Activated naive CD8-positive, alpha-beta T cell treated with anti-CD3 and anti-CD28 coated beads for 36 hours (primary cell): Measurements from ENCODE around the gene ACBD4. TPM values are rescaled to one million over a fixed set of nuclear protein-coding genes. Genes with fewer than 3 reads are reported as not detected.
"Not testable (repeated sequence)": the region's sequence is repeated elsewhere in the genome, so short reads cannot be mapped to it uniquely, and the experiment has no call there.

Experiments
- DNase-seq: peaks from one replicate; pipeline ENCODE4 v3.0.0; 2021
- H3K27ac Mint-ChIP-seq: one replicate; pipeline ENCODE4 v1.8.0; 2022; ENCODE audit warnings: mild to moderate bottlenecking, moderate library complexity, mixed read lengths
- H3K27me3 Mint-ChIP-seq: one replicate; pipeline ENCODE4 v1.8.0; 2022; ENCODE audit warnings: mild to moderate bottlenecking, mixed read lengths
- H3K36me3 Mint-ChIP-seq: one replicate; pipeline ENCODE4 v1.8.0; 2021; ENCODE audit warnings: mild to moderate bottlenecking, mixed read lengths
- H3K4me1 Mint-ChIP-seq: one replicate; pipeline ENCODE4 v1.8.0; 2021; ENCODE audit warnings: mixed read lengths
- H3K4me3 Mint-ChIP-seq: one replicate; pipeline ENCODE4 v1.8.0; 2022; ENCODE audit warnings: mild to moderate bottlenecking, moderate library complexity, mixed read lengths
- H3K9me3 Mint-ChIP-seq: one replicate; pipeline ENCODE4 v1.8.0; 2022; ENCODE audit warnings: mixed read lengths
- total RNA-seq, 2 experiments: library from RNA; stranded (reverse); gene quantifications; one replicate each; pipeline ENCODE4 v1.2.3, GENCODE V29; 2021

The ACBD4 gene
- total RNA-seq, 2 experiments from 2014 or later = 8.6 to 8.9 TPM

GRCh38 chr17:45123076-45123770 lies 12.3 kb upstream of the ACBD4 start:
- no peak overlapping the region for H3K27ac Mint-ChIP-seq
- no peak for DNase-seq
- H3K9me3 Mint-ChIP-seq = no peaks in the 10 kb centered on the region
- H3K27me3 Mint-ChIP-seq = peaks cover 14% of the 10 kb centered on the region
- no peaks in the 10 kb centered on the region for H3K4me1 Mint-ChIP-seq
- no peak overlapping the region for H3K4me3 Mint-ChIP-seq
- H3K36me3 Mint-ChIP-seq = no peaks in the 10 kb centered on the region

- H3K27ac Mint-ChIP-seq = no peak overlapping the region
- no peak for DNase-seq
- no peaks in the 10 kb centered on the region for H3K9me3 Mint-ChIP-seq
- H3K36me3 Mint-ChIP-seq = no peaks in the 10 kb centered on the region
- no peak overlapping the region for H3K4me3 Mint-ChIP-seq
- H3K27me3 Mint-ChIP-seq = peaks cover 14% of the 10 kb centered on the region
- no peaks in the 10 kb centered on the region for H3K4me1 Mint-ChIP-seq
These were observed 11.3 kb upstream of the ACBD4 start for GRCh38 chr17:45123930-45124796.

GRCh38 chr17:45124797-45125122 lies 10.7 kb upstream of the ACBD4 start:
- not testable (repeated sequence) for H3K4me3 Mint-ChIP-seq, H3K4me1 Mint-ChIP-seq, DNase-seq, H3K9me3 Mint-ChIP-seq, H3K36me3 Mint-ChIP-seq, H3K27ac Mint-ChIP-seq
- peaks cover 13% of the 10 kb centered on the region for H3K27me3 Mint-ChIP-seq

- H3K27me3 Mint-ChIP-seq = peaks cover 8% of the 10 kb centered on the region
- H3K4me3 Mint-ChIP-seq = no peak overlapping the region
- no peak overlapping the region for H3K27ac Mint-ChIP-seq
- no peaks in the 10 kb centered on the region for H3K36me3 Mint-ChIP-seq
- no peaks in the 10 kb centered on the region for H3K9me3 Mint-ChIP-seq
- no peak for DNase-seq
- H3K4me1 Mint-ChIP-seq = no peaks in the 10 kb centered on the region
These were observed 10.0 kb upstream of the ACBD4 start for GRCh38 chr17:45125509-45125908.

GRCh38 chr17:45127207-45127547 lies 8.3 kb upstream of the ACBD4 start:
- Mint-ChIP-seq H3K4me3 (no peak overlapping the region), H3K27me3 (peaks cover 6% of the 10 kb centered on the region), H3K36me3 (no peaks in the 10 kb centered on the region), H3K4me1 (peaks cover 2% of the 10 kb centered on the region), H3K9me3 (no peaks in the 10 kb centered on the region), H3K27ac (no peak overlapping the region)
- no peak for DNase-seq

- H3K36me3 Mint-ChIP-seq = no peaks in the 10 kb centered on the region
- peaks cover 6% of the 10 kb centered on the region for H3K27me3 Mint-ChIP-seq
- H3K27ac Mint-ChIP-seq = no peak overlapping the region
- H3K4me1 Mint-ChIP-seq = peaks cover 2% of the 10 kb centered on the region
- no peak overlapping the region for H3K4me3 Mint-ChIP-seq
- DNase-seq = no peak
- no peaks in the 10 kb centered on the region for H3K9me3 Mint-ChIP-seq
These were observed 7.8 kb upstream of the ACBD4 start for GRCh38 chr17:45127548-45128300.

GRCh38 chr17:45128331-45128730 lies 7.2 kb upstream of the ACBD4 start:
- H3K4me1 Mint-ChIP-seq = peaks cover 2% of the 10 kb centered on the region
- H3K27ac Mint-ChIP-seq = no peak overlapping the region
- no peak overlapping the region for H3K4me3 Mint-ChIP-seq
- no peak for DNase-seq
- no peaks in the 10 kb centered on the region for H3K9me3 Mint-ChIP-seq
- peaks cover 6% of the 10 kb centered on the region for H3K27me3 Mint-ChIP-seq
- no peaks in the 10 kb centered on the region for H3K36me3 Mint-ChIP-seq

GRCh38 chr17:45128989-45129388 lies 6.5 kb upstream of the ACBD4 start:
- Mint-ChIP-seq H3K27ac (no peak overlapping the region), H3K27me3 (peaks cover 6% of the 10 kb centered on the region), H3K4me1 (peaks cover 4% of the 10 kb centered on the region), H3K4me3 (no peak overlapping the region), H3K9me3 (no peaks in the 10 kb centered on the region), H3K36me3 (no peaks in the 10 kb centered on the region)
- DNase-seq = no peak

- Mint-ChIP-seq H3K4me3 (no peak overlapping the region), H3K4me1 (peaks cover 4% of the 10 kb centered on the region), H3K9me3 (no peaks in the 10 kb centered on the region), H3K27ac (no peak overlapping the region), H3K36me3 (no peaks in the 10 kb centered on the region), H3K27me3 (peaks cover 6% of the 10 kb centered on the region)
- no peak for DNase-seq
These were observed 6.0 kb upstream of the ACBD4 start for GRCh38 chr17:45129426-45129939.

GRCh38 chr17:45129940-45130680 lies 5.4 kb upstream of the ACBD4 start:
- Mint-ChIP-seq H3K27ac (no peak overlapping the region), H3K27me3 (peaks cover 6% of the 10 kb centered on the region), H3K4me3 (no peak overlapping the region), H3K4me1 (peaks cover 5% of the 10 kb centered on the region), H3K36me3 (no peaks in the 10 kb centered on the region), H3K9me3 (no peaks in the 10 kb centered on the region)
- DNase-seq = no peak

GRCh38 chr17:45130681-45131615 lies 4.5 kb upstream of the ACBD4 start:
- DNase-seq = no peak
- H3K27ac Mint-ChIP-seq = no peak overlapping the region
- H3K4me1 Mint-ChIP-seq = peaks cover 6% of the 10 kb centered on the region
- H3K9me3 Mint-ChIP-seq = no peaks in the 10 kb centered on the region
- H3K4me3 Mint-ChIP-seq = peak overlapping the region; percentile 4
- H3K36me3 Mint-ChIP-seq = no peaks in the 10 kb centered on the region
- peaks cover 6% of the 10 kb centered on the region for H3K27me3 Mint-ChIP-seq

- Mint-ChIP-seq H3K4me1 (peaks cover 10% of the 10 kb centered on the region), H3K27me3 (peaks cover 6% of the 10 kb centered on the region), H3K9me3 (no peaks in the 10 kb centered on the region), H3K4me3 (peak overlapping the region; percentile 65), H3K36me3 (no peaks in the 10 kb centered on the region), H3K27ac (no peak overlapping the region)
- peak; percentile 50 for DNase-seq
These were observed 3.7 kb upstream of the ACBD4 start for GRCh38 chr17:45131616-45132319.

- peak within 1 kb of the TSS; percentile 83 for H3K4me3 Mint-ChIP-seq
- H3K9me3 Mint-ChIP-seq = no peaks in the 10 kb centered on the region
- peaks cover 6% of the 10 kb centered on the region for H3K27me3 Mint-ChIP-seq
- H3K4me1 Mint-ChIP-seq = peaks cover 10% of the 10 kb centered on the region
- DNase-seq = no peak
- H3K27ac Mint-ChIP-seq = peak within 1 kb of the TSS; percentile 65
- no peaks in the 10 kb centered on the region for H3K36me3 Mint-ChIP-seq
These were observed 3.2 kb upstream of the ACBD4 start, which contains the start of gene PLCD3 for GRCh38 chr17:45132320-45132571. Gene PLCD3, minus strand, starts transcription at chr17:45132515. Its CDS starts 105 bp downstream, at chr17:45132410.
